Suprapubic skin (tissue), 4 donors: ENCODE measurements around the gene EFCAB5. TPM values are rescaled to one million over a fixed set of nuclear protein-coding genes. Genes with fewer than 3 reads are reported as not detected.

Source experiments
- DNase-seq, 2 donors: peaks; one replicate each; pipeline ENCODE4 v3.0.0-alpha.2; 2019; ENCODE audit warnings: low spot score in 2 of 2
- H3K27ac ChIP-seq: fragments of 200-600 bp; sonication (generic); one replicate; pipeline ENCODE4 v1.5.1; 2019
- H3K27me3 ChIP-seq: fragments of 200-600 bp; sonication (generic); one replicate; pipeline ENCODE4 v1.5.1; 2019
- H3K36me3 ChIP-seq: fragments of 200-600 bp; sonication (generic); one replicate; pipeline ENCODE4 v1.5.1; 2019
- H3K4me1 ChIP-seq: fragments of 200-600 bp; sonication (generic); one replicate; pipeline ENCODE4 v1.5.1; 2019
- H3K4me3 ChIP-seq: fragments of 200-600 bp; sonication (generic); one replicate; pipeline ENCODE4 v1.5.1; 2019; ENCODE audit warnings: mild to moderate bottlenecking
- H3K9me3 ChIP-seq: fragments of 200-600 bp; sonication (generic); one replicate; pipeline ENCODE4 v1.5.1; 2019
- EP300 ChIP-seq: sonication (generic); formaldehyde crosslinking; IDR thresholded peaks from one replicate; pipeline ENCODE4 v1.6.1; 2017; ENCODE audit warnings: antibody characterized with exemption
- POLR2A ChIP-seq, 2 donors: fragments of 450-650 bp; IDR thresholded peaks; one replicate each; pipeline ENCODE4 v1.6.1; 2017; ENCODE audit warnings: antibody characterized with exemption in 2 of 2, mild to moderate bottlenecking in 2 of 2, moderate library complexity in 2 of 2
- POLR2AphosphoS5 ChIP-seq, 3 donors: sonication (generic); formaldehyde crosslinking; IDR thresholded peaks; one replicate each; pipeline ENCODE4 v1.6.1; 2017; ENCODE audit warnings: antibody characterized with exemption in 3 of 3
- WGBS: methylation state at CpG from one replicate; pipeline ENCODE4 v1.1.5; 2018; 5-methylcytosine and 5-hydroxymethylcytosine counted together
- total RNA-seq, 4 donors: library from RNA; depleted of rRNA; stranded (reverse); fragments of >200 nt; gene quantifications; one replicate each; pipeline ENCODE4 v1.1.0, GENCODE V29; 2016
- TF ChIP-seq, protein P1 (sequence below), 2 donors: fragments of 200-600 bp in 1 of 2; fragments of 450-650 bp in 1 of 2; sonication (generic) in 1 of 2; IDR thresholded peaks; one replicate each; pipeline ENCODE4 v1.5.1; 2016 to 2019; ENCODE audit warnings: antibody characterized with exemption in 2 of 2, mild to moderate bottlenecking in 1 of 2, moderate library complexity in 1 of 2

Gene EFCAB5
- total RNA-seq, 4 donors from 2014 or later, result 0.13 to 0.21 (median 0.16) TPM; not detected in 1

DNA sequence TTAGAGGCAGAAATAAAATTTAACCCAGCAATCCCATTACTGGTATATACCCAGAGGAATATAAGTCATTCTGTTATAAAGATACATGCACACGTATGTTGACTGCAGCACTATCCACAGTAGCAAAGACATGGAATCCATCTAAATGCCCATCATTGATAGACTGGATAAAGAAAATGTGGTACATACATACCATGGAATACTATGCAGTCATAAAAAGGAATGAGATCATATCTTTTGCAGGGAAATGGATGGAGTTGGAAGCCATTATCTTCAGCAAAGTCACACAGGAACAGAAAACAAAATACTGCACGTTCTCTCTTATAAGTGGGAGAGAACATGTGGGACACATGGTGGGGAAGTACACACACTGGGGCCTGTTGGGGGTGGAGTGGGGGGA lies 34.5 kb upstream of the EFCAB5 start:
- no peak overlapping the region for H3K27ac ChIP-seq
- H3K9me3 ChIP-seq, result no peaks in the 10 kb centered on the region
- TF ChIP-seq, protein P1, sequence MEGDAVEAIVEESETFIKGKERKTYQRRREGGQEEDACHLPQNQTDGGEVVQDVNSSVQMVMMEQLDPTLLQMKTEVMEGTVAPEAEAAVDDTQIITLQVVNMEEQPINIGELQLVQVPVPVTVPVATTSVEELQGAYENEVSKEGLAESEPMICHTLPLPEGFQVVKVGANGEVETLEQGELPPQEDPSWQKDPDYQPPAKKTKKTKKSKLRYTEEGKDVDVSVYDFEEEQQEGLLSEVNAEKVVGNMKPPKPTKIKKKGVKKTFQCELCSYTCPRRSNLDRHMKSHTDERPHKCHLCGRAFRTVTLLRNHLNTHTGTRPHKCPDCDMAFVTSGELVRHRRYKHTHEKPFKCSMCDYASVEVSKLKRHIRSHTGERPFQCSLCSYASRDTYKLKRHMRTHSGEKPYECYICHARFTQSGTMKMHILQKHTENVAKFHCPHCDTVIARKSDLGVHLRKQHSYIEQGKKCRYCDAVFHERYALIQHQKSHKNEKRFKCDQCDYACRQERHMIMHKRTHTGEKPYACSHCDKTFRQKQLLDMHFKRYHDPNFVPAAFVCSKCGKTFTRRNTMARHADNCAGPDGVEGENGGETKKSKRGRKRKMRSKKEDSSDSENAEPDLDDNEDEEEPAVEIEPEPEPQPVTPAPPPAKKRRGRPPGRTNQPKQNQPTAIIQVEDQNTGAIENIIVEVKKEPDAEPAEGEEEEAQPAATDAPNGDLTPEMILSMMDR (IDR thresholded peaks at IDR 0.05), result no peak
- no peak for TF ChIP-seq POLR2A (IDR thresholded peaks at IDR 0.05)
- no peak for TF ChIP-seq EP300
- TF ChIP-seq POLR2AphosphoS5 (IDR thresholded peaks at IDR 0.05), result no peak
- H3K4me3 ChIP-seq, result no peak overlapping the region
- 95% methylated on average over 2 of the region's 2 CpGs for WGBS
- H3K4me1 ChIP-seq, result no peaks in the 10 kb centered on the region
- no peak for DNase-seq
- H3K27me3 ChIP-seq, result no peaks in the 10 kb centered on the region
- H3K36me3 ChIP-seq, result no peaks in the 10 kb centered on the region

DNA sequence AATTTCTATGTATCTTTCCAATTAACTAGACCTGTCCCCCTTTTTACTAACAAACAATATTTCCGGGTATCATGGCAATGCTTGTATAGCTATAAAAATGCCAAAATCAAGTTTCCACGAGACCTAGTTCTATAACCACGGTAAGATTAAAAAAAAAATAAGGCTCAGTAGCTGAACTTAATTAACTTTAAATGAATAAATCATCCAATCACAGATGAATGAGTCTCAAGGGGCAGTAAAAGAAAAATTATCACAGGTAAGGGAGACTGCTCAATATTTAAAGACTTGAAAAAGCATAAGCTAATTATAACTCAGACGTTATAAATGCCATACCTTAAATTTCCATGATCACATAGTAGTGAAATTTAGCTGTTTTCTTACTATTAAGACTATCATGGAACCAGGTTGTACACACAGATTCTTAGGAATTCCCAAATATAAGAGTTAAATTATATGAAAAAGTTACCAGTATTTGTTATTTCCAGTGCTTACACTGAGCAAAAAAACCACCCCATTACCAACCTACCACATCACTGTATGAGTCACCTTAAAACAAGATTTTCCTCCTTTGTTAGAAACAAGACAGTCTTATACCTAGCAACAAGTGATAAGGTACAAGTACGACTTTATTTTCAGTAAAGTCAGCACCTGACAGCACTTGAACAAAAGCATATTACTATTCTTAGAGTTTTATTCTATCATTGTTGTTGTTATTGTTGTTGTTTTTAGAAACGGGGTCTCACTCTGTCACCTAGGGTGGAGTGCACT lies 32.0 kb upstream of the EFCAB5 start:
- Histone ChIP-seq H3K9me3 (no peaks in the 10 kb centered on the region), H3K4me3 (no peak overlapping the region), H3K27ac (no peak overlapping the region), H3K4me1 (no peaks in the 10 kb centered on the region), H3K27me3 (no peaks in the 10 kb centered on the region), H3K36me3 (no peaks in the 10 kb centered on the region)
- 81% methylated on average over 6 of the region's 6 CpGs for WGBS
- no peak for DNase-seq
- TF ChIP-seq POLR2AphosphoS5 (IDR thresholded peaks at IDR 0.05), result no peak
- TF ChIP-seq, protein P1 (IDR thresholded peaks at IDR 0.05), result no peak
- no peak for TF ChIP-seq EP300
- no peak for TF ChIP-seq POLR2A (IDR thresholded peaks at IDR 0.05)

DNA sequence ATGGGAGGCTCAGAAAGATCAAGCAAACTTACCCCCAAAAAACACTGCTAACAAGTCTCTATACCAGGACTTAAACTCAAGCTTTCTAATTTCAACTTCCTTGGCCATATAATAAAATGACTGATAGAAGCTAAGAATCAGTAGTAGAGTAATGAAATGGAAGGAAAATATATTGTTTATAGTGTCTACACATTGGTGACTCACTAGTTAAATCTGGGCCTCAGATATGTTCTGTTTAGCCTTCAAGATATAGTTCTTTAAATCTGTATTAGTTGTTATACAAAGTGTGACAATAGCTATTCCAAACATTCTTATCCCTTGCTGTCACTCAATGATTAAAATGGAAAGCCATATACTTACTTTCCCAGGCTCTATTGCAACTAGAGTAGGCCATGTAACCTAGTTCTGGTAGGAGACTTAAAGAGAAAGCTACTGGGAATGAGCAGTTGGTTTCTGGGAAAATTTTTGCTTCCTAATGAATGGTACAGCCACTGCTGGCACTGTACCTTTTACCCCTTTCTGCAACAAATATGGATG lies 29.7 kb upstream of the EFCAB5 start:
- H3K27me3 ChIP-seq, result no peaks in the 10 kb centered on the region

DNA sequence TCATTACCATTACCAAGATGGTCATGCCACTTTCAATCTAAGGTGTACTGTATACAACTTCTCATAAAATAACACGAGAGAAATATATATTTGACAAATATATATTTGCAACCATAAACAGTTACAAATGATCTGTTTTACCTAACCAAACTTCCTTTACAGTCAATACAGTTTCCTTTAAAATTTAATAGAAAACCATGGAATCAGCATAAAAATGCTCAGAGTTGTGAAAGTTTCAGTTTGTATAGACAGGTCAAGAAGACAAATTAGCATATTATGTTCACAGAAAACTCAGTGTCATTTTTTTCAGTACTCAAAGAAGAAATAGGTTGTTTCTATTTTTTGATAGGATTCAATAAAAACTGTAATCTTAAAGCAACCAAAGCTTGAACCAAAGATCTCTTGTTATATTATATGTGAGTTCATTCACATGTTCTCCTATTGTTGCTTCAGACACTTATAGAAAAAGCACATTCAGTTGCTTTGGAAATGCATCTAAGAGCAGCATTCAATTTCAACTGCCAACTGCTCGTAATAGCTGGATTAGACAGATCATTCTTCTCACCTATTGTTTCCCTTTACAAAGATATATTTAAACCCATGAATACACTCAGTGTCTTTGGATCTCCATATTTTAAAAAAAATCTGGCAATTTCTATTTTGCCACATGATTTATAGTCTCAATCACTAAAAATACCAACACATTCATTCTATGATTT lies 26.5 kb upstream of the EFCAB5 start:
- H3K4me1 ChIP-seq, result no peaks in the 10 kb centered on the region
- H3K9me3 ChIP-seq, result no peaks in the 10 kb centered on the region
- 81% methylated on average over 2 of the region's 2 CpGs for WGBS
- no peaks in the 10 kb centered on the region for H3K27me3 ChIP-seq
- H3K27ac ChIP-seq, result no peak overlapping the region
- no peaks in the 10 kb centered on the region for H3K36me3 ChIP-seq
- TF ChIP-seq POLR2A (IDR thresholded peaks at IDR 0.05), result no peak
- TF ChIP-seq EP300, result no peak
- DNase-seq, result no peak
- no peak overlapping the region for H3K4me3 ChIP-seq

More for the DNA sequence above, 29.7 kb upstream of the EFCAB5 start:
- DNase-seq, result no peak
- no peaks in the 10 kb centered on the region for H3K36me3 ChIP-seq
- no peak overlapping the region for H3K4me3 ChIP-seq
- H3K9me3 ChIP-seq, result no peaks in the 10 kb centered on the region
- no peak for TF ChIP-seq POLR2A (IDR thresholded peaks at IDR 0.05)
- TF ChIP-seq, protein P1 (IDR thresholded peaks at IDR 0.05), result no peak
- TF ChIP-seq EP300, result no peak
- TF ChIP-seq POLR2AphosphoS5 (IDR thresholded peaks at IDR 0.05), result no peak
- H3K27ac ChIP-seq, result no peak overlapping the region
- H3K4me1 ChIP-seq, result no peaks in the 10 kb centered on the region

DNA sequence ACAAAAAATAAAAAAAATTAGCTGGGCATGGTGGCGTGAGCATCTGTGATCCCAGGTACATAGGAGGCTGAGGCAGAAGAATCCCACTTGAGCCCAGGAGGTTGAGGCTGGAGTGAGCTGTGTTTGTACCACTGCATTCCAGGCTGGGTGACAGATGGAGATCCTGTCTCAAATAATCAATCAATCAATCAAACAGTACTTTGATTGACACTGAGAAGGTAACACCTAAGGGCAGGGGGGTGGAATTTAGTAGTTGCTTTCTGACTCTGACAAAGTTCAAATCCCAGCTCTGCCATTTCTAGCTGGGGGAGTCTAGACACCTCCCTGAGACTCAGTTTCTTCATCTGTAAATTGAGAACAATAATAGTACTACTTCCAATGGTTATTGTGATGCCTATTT lies 23.4 kb upstream of the EFCAB5 start:
- no peaks in the 10 kb centered on the region for H3K4me1 ChIP-seq
- no peaks in the 10 kb centered on the region for H3K27me3 ChIP-seq
- H3K36me3 ChIP-seq, result no peaks in the 10 kb centered on the region
- DNase-seq, result no peak
- H3K27ac ChIP-seq, result no peak overlapping the region
- 100% methylated on average over 1 of the region's 1 CpG for WGBS
- TF ChIP-seq POLR2AphosphoS5 (IDR thresholded peaks at IDR 0.05) (no peak), POLR2A (IDR thresholded peaks at IDR 0.05) (no peak), EP300 (no peak)
- TF ChIP-seq, protein P1 (IDR thresholded peaks at IDR 0.05), result no peak
- H3K9me3 ChIP-seq, result no peaks in the 10 kb centered on the region
- H3K4me3 ChIP-seq, result no peak overlapping the region
